H1 (cell line): ENCODE measurements around the gene NUBP1. TPM values are rescaled to one million over a fixed set of nuclear protein-coding genes. Genes with fewer than 3 reads are reported as not detected.

Source experiments
- CTCF ChIA-PET: fragments of 300-600 bp; sonication (Branson Sonifier 250); formaldehyde crosslinking; loops from one replicate; lab custom pipeline; 2021; ENCODE audit not compliant: partially characterized antibody; lab: Charles Lee
- POLR2A ChIA-PET: fragments of 300-600 bp; sonication (Branson Sonifier 250); formaldehyde crosslinking; loops from one replicate; lab custom pipeline; 2021; ENCODE audit warnings: inconsistent platforms; ENCODE audit not compliant: partially characterized antibody; lab: Charles Lee
- DNase-seq, 2 experiments: peaks; one replicate each; pipeline versions ENCODE4 v3.0.0 to v3.0.0-alpha.2; 2010 to 2022; ENCODE audit warnings: low spot score in 2 of 2, low read depth in 1 of 2, mixed read lengths in 1 of 2
- FAIRE-seq: peaks from 2 replicates; lab custom pipeline; 2011; peaks lifted over from hg19 to GRCh38; lab: Jason Lieb, UNC
- H2AFZ ChIP-seq: 2 replicates; pipeline ENCODE4 v1.8.1; 2012; ENCODE audit warnings: low read length, inconsistent platforms
- H2AK5ac ChIP-seq: 2 replicates; pipeline ENCODE4 v1.6.1; 2013; ENCODE audit warnings: low read depth, low read length
- H2BK120ac ChIP-seq: replicated peaks from 2 replicates; pipeline ENCODE3; 2013; ENCODE audit warnings: low read depth, low read length, inconsistent platforms
- H2BK12ac ChIP-seq: 2 replicates; pipeline ENCODE4 v1.6.1; 2013; ENCODE audit warnings: low read depth, low read length
- H2BK15ac ChIP-seq: 2 replicates; pipeline ENCODE4 v1.6.1; 2013; ENCODE audit warnings: low read length
- H2BK20ac ChIP-seq: 2 replicates; pipeline ENCODE4 v1.6.1; 2013; ENCODE audit warnings: low read length
- H2BK5ac ChIP-seq: 2 replicates; pipeline ENCODE4 v1.6.1; 2013; ENCODE audit warnings: low read depth, low read length
- H3K14ac ChIP-seq: 2 replicates; pipeline ENCODE4 v1.6.1; 2013; ENCODE audit warnings: inconsistent platforms; ENCODE audit not compliant: insufficient read length
- H3K18ac ChIP-seq: 2 replicates; pipeline ENCODE4 v1.6.1; 2013; ENCODE audit warnings: low read length; ENCODE audit errors: extremely low read depth
- H3K23ac ChIP-seq: 2 replicates; pipeline ENCODE4 v1.6.1; 2013; ENCODE audit warnings: inconsistent platforms; ENCODE audit not compliant: insufficient read length
- H3K23me2 ChIP-seq: 2 replicates; pipeline ENCODE4 v1.6.1; 2013; ENCODE audit warnings: low read depth, low read length
- H3K27ac ChIP-seq: 2 replicates; pipeline ENCODE4 v1.6.1; 2011; ENCODE audit warnings: low read depth, low read length, inconsistent platforms
- H3K27me3 ChIP-seq, 4 experiments: replicated peaks in 1 of 4; 1 replicate in 1 of 4; 2 replicates in 3 of 4; pipeline versions ENCODE4 v1.6.1 to v1.8.1; 2011 to 2013; ENCODE audit warnings: low read length in 3 of 4, mild to moderate bottlenecking in 3 of 4, inconsistent platforms in 2 of 4, mixed read lengths in 2 of 4, moderate library complexity in 1 of 4; ENCODE audit not compliant: control insufficient read depth in 3 of 4, insufficient read depth in 3 of 4; ENCODE audit errors: extremely low read depth in 1 of 4
- H3K36me3 ChIP-seq, 4 experiments: 2 replicates each; pipeline versions ENCODE4 v1.6.1 to v1.8.1; 2011 to 2013; ENCODE audit warnings: mild to moderate bottlenecking in 4 of 4, low read length in 3 of 4, moderate library complexity in 2 of 4, control low read depth in 1 of 4, inconsistent platforms in 1 of 4; ENCODE audit not compliant: insufficient read depth in 4 of 4, control insufficient read depth in 2 of 4
- H3K4ac ChIP-seq: replicated peaks from 2 replicates; pipeline ENCODE3; 2013; ENCODE audit warnings: low read length, low read depth, mixed read lengths, inconsistent platforms; ENCODE audit not compliant: insufficient read length
- H3K4me1 ChIP-seq, 4 experiments: replicated peaks in 1 of 4; 1 replicate in 1 of 4; 2 replicates in 3 of 4; pipeline versions ENCODE4 v1.6.1 to v1.8.1; 2011 to 2013; ENCODE audit warnings: low read length in 3 of 4, inconsistent platforms in 2 of 4, mixed read lengths in 1 of 4; ENCODE audit not compliant: insufficient read depth in 4 of 4, control insufficient read depth in 3 of 4
- H3K4me2 ChIP-seq, 2 experiments: 2 replicates each; pipeline versions ENCODE4 v1.6.1 to v1.8.1; 2011 to 2013; ENCODE audit warnings: low read depth in 2 of 2, low read length in 2 of 2, control low read depth in 1 of 2, inconsistent platforms in 1 of 2, mild to moderate bottlenecking in 1 of 2; ENCODE audit not compliant: insufficient read depth in 1 of 2
- H3K4me3 ChIP-seq, 4 experiments: fragments of 200-600, 300-600 bp in 1 of 4; sonication (generic), shearing (Covaris generic), sonication (Bioruptor Twin) in 1 of 4; 2 replicates each; pipeline versions ENCODE4 v1.5.1 to v1.8.1; 2011 to 2016; ENCODE audit warnings: low read length in 4 of 4, low read depth in 3 of 4, control low read depth in 2 of 4, inconsistent platforms in 2 of 4, mild to moderate bottlenecking in 2 of 4, mixed read lengths in 1 of 4, moderate library complexity in 1 of 4; ENCODE audit not compliant: insufficient read depth in 2 of 4; ENCODE audit errors: extremely low read depth in 1 of 4
- H3K56ac ChIP-seq: replicated peaks from 2 replicates; pipeline ENCODE3; 2013; ENCODE audit warnings: low read depth, mild to moderate bottlenecking, mixed read lengths, low read length, inconsistent platforms; ENCODE audit not compliant: insufficient read length
- H3K79me1 ChIP-seq: 2 replicates; pipeline ENCODE4 v1.6.1; 2013; ENCODE audit warnings: low read depth, low read length, control low read depth
- H3K79me2 ChIP-seq, 2 experiments: 2 replicates each; pipeline versions ENCODE4 v1.6.1 to v1.8.1; 2012 to 2013; ENCODE audit warnings: low read length in 2 of 2, mild to moderate bottlenecking in 2 of 2, inconsistent platforms in 1 of 2; ENCODE audit not compliant: insufficient read depth in 2 of 2, control insufficient read depth in 1 of 2
- H3K9ac ChIP-seq, 4 experiments: replicated peaks in 1 of 4; 1 replicate in 1 of 4; 2 replicates in 3 of 4; pipeline versions ENCODE4 v1.6.1 to v1.8.1; 2011 to 2013; ENCODE audit warnings: low read depth in 3 of 4, low read length in 3 of 4, control low read depth in 2 of 4, mild to moderate bottlenecking in 2 of 4, moderate library complexity in 2 of 4, inconsistent platforms in 1 of 4; ENCODE audit errors: extremely low read depth in 1 of 4
- H3K9me3 ChIP-seq, 2 experiments: 2 replicates each; pipeline versions ENCODE4 v1.6.1 to v1.8.1; 2012 to 2013; ENCODE audit warnings: mild to moderate bottlenecking in 2 of 2, moderate library complexity in 2 of 2, control low read depth in 1 of 2, inconsistent platforms in 1 of 2, low read depth in 1 of 2, low read length in 1 of 2, mixed read lengths in 1 of 2; ENCODE audit not compliant: insufficient read depth in 2 of 2
- H4K20me1 ChIP-seq, 2 experiments: replicated peaks in 1 of 2; 2 replicates each; pipeline versions ENCODE3 to v1.8.1; 2011 to 2013; ENCODE audit warnings: inconsistent platforms in 2 of 2, low read length in 2 of 2, mild to moderate bottlenecking in 1 of 2; ENCODE audit not compliant: insufficient read depth in 2 of 2, control insufficient read depth in 1 of 2
- H4K5ac ChIP-seq: 2 replicates; pipeline ENCODE4 v1.6.1; 2013; ENCODE audit warnings: low read length, low read depth, mixed read lengths, inconsistent platforms; ENCODE audit not compliant: insufficient read length
- H4K8ac ChIP-seq: 2 replicates; pipeline ENCODE4 v1.8.0; 2013; ENCODE audit warnings: mild to moderate bottlenecking, moderate library complexity, low read length, inconsistent platforms; ENCODE audit not compliant: insufficient read depth; ENCODE audit errors: extremely low read depth
- H4K91ac ChIP-seq: replicated peaks from 2 replicates; pipeline ENCODE3; 2013; ENCODE audit warnings: low read length, mixed read lengths, inconsistent platforms; ENCODE audit not compliant: insufficient read length
- CREB1 ChIP-seq: IDR thresholded peaks from 2 replicates; pipeline ENCODE4 v1.6.1; 2012; ENCODE audit warnings: inconsistent platforms
- CTCF ChIP-seq, 3 experiments: IDR thresholded peaks; 1 replicate in 2 of 3; 2 replicates in 1 of 3; pipeline versions ENCODE4 v1.5.1 to v1.6.1; 2011; ENCODE audit warnings: low read length in 3 of 3, mild to moderate bottlenecking in 3 of 3, inconsistent platforms in 2 of 3, low read depth in 1 of 3, moderate library complexity in 1 of 3; ENCODE audit not compliant: insufficient read depth in 1 of 3; ENCODE audit errors: control extremely low read depth in 1 of 3
- EP300 ChIP-seq, 2 experiments: IDR thresholded peaks; 1 replicate in 1 of 2; 2 replicates in 1 of 2; pipeline ENCODE4 v1.6.1; 2011 to 2012; ENCODE audit warnings: low read depth in 2 of 2, low read length in 2 of 2, mild to moderate bottlenecking in 2 of 2, borderline replicate concordance in 1 of 2, inconsistent platforms in 1 of 2, moderate library complexity in 1 of 2
- GABPA ChIP-seq: IDR thresholded peaks from 2 replicates; pipeline ENCODE4 v1.6.1; 2011; ENCODE audit warnings: mild to moderate bottlenecking, low read length, moderate library complexity, borderline replicate concordance; ENCODE audit not compliant: insufficient read depth
- KDM1A ChIP-seq: fragments of 200-600, 300-600 bp; sonication (generic); IDR thresholded peaks from 2 replicates; pipeline ENCODE4 v1.7.1; 2016; ENCODE audit warnings: mild to moderate bottlenecking, low read length, borderline replicate concordance
- WGBS, 2 experiments: shearing (Covaris generic) in 1 of 2; methylation state at CpG; one replicate each; pipeline versions ENCODE4 v1.1.6 to v1.1.7; 2013 to 2015; ENCODE audit warnings: low lambda C conversion rate in 2 of 2, mixed read lengths in 2 of 2, inconsistent platforms in 1 of 2, low coverage in 1 of 2, missing lambda C conversion rate in 1 of 2; ENCODE audit not compliant: insufficient replicate concordance in 2 of 2, insufficient coverage in 1 of 2, insufficient read length in 1 of 2; ENCODE audit errors: extremely low coverage in 1 of 2, missing lambda C conversion rate in 1 of 2; 5-methylcytosine and 5-hydroxymethylcytosine counted together
- polyA plus RNA-seq, 7 experiments: library from polyadenylated mRNA; depleted of rRNA in 3 of 7; stranded (reverse) in 5 of 7; unstranded in 2 of 7; fragments of >200 nt in 5 of 7; fragments of 200-250 nt in 2 of 7; gene quantifications; 1 replicate in 5 of 7; 2 replicates in 1 of 7; 4 replicates in 1 of 7; pipeline versions ENCODE4 v1.2.1 to v1.2.3, GENCODE V29; 2011 to 2013; ENCODE audit warnings: missing spikeins in 2 of 7, mixed read lengths in 2 of 7
- total RNA-seq: library from RNA; stranded (reverse); fragmentation: NEBNext Ultra II Directional; extraction: Animal tissue kit (Norgen Biotek cat#: 25700); gene quantifications from 2 replicates; pipeline ENCODE4 v1.2.1, GENCODE V29; 2021

The NUBP1 gene
- total and polyA plus RNA-seq, 2 of the 8 experiments (the other 6 are each of a cell fraction or from before 2014, with no cell fraction given): 28.2 to 32.2 TPM

GRCh38 chr16:10753670-10754069, 10.0 kb downstream of the NUBP1 start:
- DNase-seq (no peak), FAIRE-seq (no peak)
- Histone ChIP-seq H2AFZ (no peak overlapping the region), H3K9ac (no peak overlapping the region), H3K36me3 (peaks cover 0 to 10% (median 7%) of the 10 kb centered on the region in 4 experiments; a peak in 5 of 8 replicates), H3K4me2 (no peak overlapping the region), H3K27ac (no peak overlapping the region), H3K4me1 (no peaks in the 10 kb centered on the region), H3K27me3 (no peaks in the 10 kb centered on the region), H3K79me1 (no peaks in the 10 kb centered on the region), H3K23me2 (no peaks in the 10 kb centered on the region), H2BK5ac (no peak overlapping the region), H3K4ac (no peak overlapping the region), H3K18ac (no peak overlapping the region), H3K79me2 (no peaks in the 10 kb centered on the region), H2BK12ac (no peak overlapping the region), H3K23ac (no peak overlapping the region), H2BK15ac (no peak overlapping the region), H3K14ac (no peak overlapping the region), H4K5ac (no peak overlapping the region), H3K4me3 (no peak overlapping the region), H2BK120ac (no peak overlapping the region), H2BK20ac (no peak overlapping the region), H4K91ac (no peak overlapping the region), H3K56ac (no peak overlapping the region), H4K8ac (no peak overlapping the region), H2AK5ac (no peak overlapping the region), H3K9me3 (no peaks in the 10 kb centered on the region), H4K20me1 (no peaks in the 10 kb centered on the region)
- 95% methylated on average over 7 of the region's 7 CpGs; no CpG with 5 or more reads in 1 of the 2 experiments for WGBS, 2 experiments
- no peak for TF ChIP-seq GABPA
- no peak for TF ChIP-seq CTCF (IDR thresholded peaks at IDR 0.05; ENCODE audit: control extremely low read depth in 1 of 3, insufficient read depth in 1 of 3, low read depth in 1 of 3, low read length in 3 of 3)
- TF ChIP-seq CREB1: no peak
- TF ChIP-seq EP300 (IDR thresholded peaks at IDR 0.05; ENCODE audit: borderline replicate concordance in 1 of 2, low read depth in 2 of 2, low read length in 2 of 2): no peak
- TF ChIP-seq KDM1A: no peak
- ChIA-PET POLR2A (interaction anchor here (1.2 kb wide), 1 partner anchor 9 kb away, joined by 4 read pairs; no protein-coding TSS in a partner anchor), CTCF (interaction anchor here (1.1 kb wide), 1 partner anchor 9 kb away, joined by 3 read pairs; no protein-coding TSS in a partner anchor)
